Mammary epithelial cell (primary cell): ENCODE results near the gene RGP1.

Source experiments
- CTCF ChIP-seq, 2 donors: IDR thresholded peaks in 1 of 2; conservative IDR thresholded peaks in 1 of 2; 2 replicates each; pipeline ENCODE4 v1.5.1; 2011 to 2012; ENCODE audit warnings: inconsistent platforms in 2 of 2, low read length in 2 of 2, mild to moderate bottlenecking in 2 of 2, control low read depth in 1 of 2, low read depth in 1 of 2; ENCODE audit not compliant: insufficient read depth in 1 of 2; ENCODE audit errors: extremely low read depth in 1 of 2
- EZH2 ChIP-seq: IDR thresholded peaks from 2 replicates; pipeline ENCODE4 v1.6.1; 2012; ENCODE audit warnings: low read length, inconsistent platforms, borderline replicate concordance

GRCh38 chr9:35741740-35742139 lies 7.3 kb upstream of the RGP1 start:
- TF ChIP-seq CTCF (conservative IDR thresholded peaks at IDR 0.05 in 1 of 2, IDR thresholded peaks at IDR 0.05 in 1 of 2; ENCODE audit: extremely low read depth in 1 of 2, insufficient read depth in 1 of 2, low read depth in 1 of 2, low read length in 2 of 2) (no peak), EZH2 (no peak)
